Left lobe of liver (tissue), 2 donors: Measurements from ENCODE around the gene LCN9. TPM values are rescaled to one million over a fixed set of nuclear protein-coding genes. Genes with fewer than 3 reads are reported as not detected.
"Not testable (repeated sequence)": the region's sequence is repeated elsewhere in the genome, so short reads cannot be mapped to it uniquely, and the experiment has no call there.

ENCODE experiments used
- ATAC-seq: fragments of 200-7000 bp; cut with Tn5 transposase; one replicate; pipeline ENCODE4 v1.9.1; 2020; ENCODE audit warnings: mild to moderate bottlenecking, moderate library complexity
- DNase-seq: peaks from one replicate; pipeline ENCODE4 v3.0.0-alpha.2; 2020; ENCODE audit warnings: low spot score
- total RNA-seq: library from RNA; stranded (reverse); gene quantifications from one replicate; pipeline ENCODE4 v1.2.1, GENCODE V29; 2021
- donor health status: DM: no; HTN: no; CAD: no; lungs with moderate emphysema.
- donor health status: DM: no; HTN: yes; CAD: no.

The LCN9 gene
- total RNA-seq = not detected

DNA sequence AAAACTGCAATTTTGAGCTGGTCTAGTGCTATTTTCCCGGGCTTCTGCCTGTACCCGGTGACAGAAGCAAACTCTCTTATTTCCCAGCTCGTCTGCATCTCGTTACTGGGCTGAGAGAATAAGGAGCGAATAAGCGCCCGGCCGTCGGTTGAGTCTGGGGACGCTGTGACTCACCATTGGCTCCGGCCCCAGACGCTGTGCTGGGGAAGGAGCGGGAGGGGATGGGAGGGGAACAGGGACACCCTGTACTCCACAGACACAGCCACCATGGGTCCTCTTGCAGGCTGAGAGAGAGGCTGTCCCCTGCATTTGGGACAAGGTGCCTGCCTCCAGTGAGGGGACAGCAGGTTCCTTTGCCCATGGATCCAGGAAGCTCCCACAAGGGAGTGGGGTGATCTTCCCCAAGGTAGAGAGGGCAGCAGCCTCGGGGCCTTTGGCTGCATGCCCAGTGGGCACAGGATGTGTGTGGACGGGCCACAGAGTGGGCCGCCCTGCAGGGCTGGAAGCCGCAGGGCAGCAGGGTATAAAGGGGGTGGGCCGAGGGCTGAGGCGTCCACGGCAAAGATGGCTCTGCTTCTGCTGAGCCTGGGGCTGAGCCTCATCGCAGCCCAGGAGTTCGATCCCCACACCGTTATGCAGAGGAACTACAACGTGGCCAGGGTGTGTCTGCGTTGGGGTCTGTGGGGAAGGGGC is at the start of gene LCN9:
TSS of gene LCN9 (plus strand) at position 552 of the 693 bp plus-strand sequence. CDS start at position 565, 13 bp downstream.
- ATAC-seq (no peak), DNase-seq (no peak)

DNA sequence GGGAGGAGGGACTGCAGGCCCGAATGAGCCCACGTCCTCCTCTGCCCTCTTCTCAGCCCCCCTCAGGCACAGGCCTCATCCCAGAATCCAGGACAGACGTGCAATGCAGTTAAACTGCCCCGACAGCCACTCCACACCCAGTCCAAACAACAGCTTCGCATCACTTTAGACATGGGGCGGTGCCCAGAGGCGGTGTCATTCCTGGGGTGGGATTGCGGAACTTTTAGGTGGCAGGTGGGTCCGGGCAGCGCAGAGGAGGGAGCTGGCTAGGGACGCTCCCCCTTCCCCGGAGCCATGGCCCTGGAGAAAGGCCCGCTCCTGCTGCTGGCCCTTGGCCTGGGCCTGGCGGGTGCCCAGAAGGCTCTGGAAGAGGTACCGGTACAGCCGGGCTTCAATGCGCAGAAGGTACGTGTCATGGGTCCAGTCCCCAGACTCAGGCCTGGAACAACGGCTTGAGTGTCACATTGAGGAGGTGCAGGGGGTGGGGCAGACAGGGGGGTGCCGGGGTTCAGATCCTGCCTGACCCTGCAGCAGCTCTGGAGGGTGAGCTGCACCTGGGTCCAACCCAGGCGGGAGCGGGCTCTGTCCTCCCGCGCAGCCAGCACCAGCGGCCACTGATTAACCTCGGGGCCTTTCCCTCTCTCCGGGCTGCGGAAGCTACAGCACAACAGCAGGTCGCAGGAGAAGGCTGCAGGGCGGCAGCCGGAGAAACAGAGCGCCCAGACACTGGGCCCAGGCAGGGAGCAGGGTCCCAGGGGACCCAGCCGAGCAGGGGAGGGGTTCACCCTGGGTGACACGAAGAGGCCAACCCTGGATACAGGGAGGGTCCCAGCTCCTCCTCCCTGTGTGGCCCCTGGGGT is 48.9 kb upstream of the LCN9 start:
- no peak for DNase-seq
- no peak for ATAC-seq

DNA sequence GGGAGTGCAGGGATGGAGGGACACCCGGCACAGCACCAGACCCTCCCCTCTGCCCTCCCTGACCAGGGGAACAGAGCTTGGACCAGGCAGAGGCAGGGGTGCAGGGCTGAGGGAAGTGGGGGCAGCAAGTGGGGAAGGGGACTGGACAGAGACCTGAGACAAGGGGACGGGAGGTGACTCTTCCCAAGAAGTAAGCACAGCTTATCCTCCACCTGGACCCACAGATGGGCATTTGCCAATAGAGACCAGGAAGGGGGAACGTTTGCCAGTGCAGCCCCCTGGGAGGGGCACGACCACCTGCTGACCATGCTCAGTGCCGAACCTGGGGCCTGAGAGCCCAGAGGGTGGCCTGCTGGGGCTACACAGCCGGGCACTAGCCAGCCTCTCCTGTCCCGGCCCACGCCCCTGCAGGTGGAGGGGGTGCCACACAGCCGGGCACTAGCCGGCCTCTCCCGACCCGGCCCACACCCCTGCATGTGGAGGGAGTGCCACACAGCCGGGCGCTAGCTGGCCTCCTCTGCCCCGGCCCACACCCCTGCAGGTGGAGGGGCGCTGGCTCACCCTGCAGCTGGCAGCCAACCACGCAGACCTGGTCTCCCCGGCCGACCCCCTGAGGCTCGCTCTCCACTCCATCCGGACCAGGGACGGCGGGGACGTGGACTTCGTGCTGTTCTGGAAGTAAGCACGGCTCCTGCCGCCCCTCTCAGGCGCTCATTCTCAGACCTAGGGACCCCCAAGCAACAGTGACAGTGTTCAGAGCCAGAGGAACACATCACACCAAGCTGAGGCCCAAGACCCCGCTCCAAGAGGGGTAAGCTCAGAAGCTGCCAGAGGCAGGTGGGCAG is 48.1 kb upstream of the LCN9 start:
- DNase-seq (no peak), ATAC-seq (no peak)

- DNase-seq (no peak), ATAC-seq (peak; percentile 17)
These were observed 47.2 kb upstream of the LCN9 start for GRCh38 chr9:135615666-135616618.

GRCh38 chr9:135616619-135617537 is 46.2 kb upstream of the LCN9 start:
- ATAC-seq (no peak), DNase-seq (no peak)

DNA sequence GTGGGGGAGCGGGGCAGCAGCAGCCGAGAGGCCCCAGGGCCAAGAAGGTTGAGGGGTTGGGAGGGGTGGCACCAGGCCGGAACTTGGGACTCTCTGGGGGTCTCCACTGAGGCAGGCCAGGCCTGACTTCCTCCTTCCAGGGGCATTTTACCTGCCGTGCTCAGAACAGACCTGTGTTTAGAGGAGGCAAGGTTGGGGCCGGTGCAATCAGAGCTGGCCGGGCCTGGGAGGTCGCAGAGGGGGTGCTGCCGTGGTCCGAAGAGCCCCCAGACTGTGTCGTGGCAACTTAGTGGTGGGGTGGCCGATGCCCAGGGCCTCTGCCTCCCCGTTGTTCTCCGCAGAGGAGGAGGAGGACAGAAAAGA is 45.6 kb upstream of the LCN9 start:
- DNase-seq = no peak
- ATAC-seq = no peak

GRCh38 chr9:135617991-135618411 is 45.1 kb upstream of the LCN9 start:
- ATAC-seq (no peak), DNase-seq (no peak)

DNA sequence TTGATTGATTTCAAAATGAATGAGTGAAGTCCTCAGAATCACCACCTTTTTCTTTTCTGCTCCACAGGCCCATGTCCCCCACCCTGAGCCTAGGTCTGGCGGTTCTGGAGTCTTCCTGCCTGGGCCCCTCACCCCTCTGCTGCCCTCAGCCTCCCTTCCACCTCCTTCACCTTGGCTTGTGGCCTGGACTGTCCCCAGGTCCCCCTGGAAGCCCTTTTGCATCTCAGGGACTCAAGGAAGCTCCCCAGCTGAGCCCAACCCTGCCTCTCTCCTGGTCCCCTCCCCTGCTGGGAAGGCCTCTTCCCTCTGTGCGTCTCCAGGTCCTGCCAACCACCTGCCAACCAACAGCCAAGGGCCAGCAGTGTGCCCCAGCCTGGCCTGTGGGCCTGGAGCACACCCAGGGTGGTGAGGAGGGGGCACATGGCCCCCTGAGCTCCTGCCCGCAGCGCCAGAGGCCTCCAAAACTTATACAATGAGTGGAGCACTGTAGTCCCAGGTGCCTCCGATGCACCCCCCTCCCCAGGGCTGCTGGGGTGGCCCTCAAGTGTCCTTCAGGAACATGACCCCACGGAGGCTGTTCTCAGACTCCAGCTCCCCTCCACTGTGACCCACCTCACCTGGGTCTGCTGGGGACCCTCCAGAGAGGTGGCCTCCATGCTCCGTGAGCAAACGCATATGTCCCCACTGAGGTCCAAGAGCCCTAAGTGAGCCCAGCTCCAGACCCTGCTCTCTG is 44.1 kb upstream of the LCN9 start:
- ATAC-seq (no peak), DNase-seq (no peak)

DNA sequence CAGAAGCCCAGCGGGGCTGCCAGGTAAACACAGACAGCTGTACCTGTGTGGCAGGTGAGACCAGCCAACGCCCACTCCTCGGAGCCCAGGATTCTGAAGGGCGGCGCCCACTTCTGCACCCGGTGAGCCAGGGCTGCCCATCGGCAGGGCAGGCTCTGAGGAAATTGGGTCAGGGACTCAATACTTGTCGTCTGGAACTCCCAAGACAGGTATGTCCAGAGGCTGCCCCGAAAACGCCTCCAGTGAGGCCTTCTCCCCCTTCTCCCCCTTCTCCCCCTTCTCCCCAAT is 43.6 kb upstream of the LCN9 start:
- DNase-seq (no peak), ATAC-seq (no peak)

DNA sequence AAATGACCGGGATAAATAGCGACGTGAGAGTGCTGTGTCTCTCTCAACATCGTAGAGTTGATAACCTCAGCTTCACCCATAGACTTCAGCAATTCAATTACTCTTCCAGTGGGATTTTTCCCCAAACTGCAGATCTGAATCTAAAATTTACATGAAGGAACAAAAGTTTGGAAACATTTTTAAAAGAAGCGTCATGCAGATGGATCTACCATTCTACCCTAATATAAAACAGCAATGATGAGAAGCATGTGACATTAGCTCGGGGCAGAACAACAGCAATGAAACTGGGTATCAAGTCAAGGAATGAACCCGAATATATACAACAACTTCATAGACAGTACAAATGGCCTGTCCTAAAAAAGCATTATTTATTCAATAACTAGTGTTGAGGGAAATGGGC is 42.6 kb upstream of the LCN9 start:
- ATAC-seq = no peak
- no peak for DNase-seq

- DNase-seq (no peak), ATAC-seq (no peak)
These were observed 40.6 kb upstream of the LCN9 start for GRCh38 chr9:135622415-135623020.

DNA sequence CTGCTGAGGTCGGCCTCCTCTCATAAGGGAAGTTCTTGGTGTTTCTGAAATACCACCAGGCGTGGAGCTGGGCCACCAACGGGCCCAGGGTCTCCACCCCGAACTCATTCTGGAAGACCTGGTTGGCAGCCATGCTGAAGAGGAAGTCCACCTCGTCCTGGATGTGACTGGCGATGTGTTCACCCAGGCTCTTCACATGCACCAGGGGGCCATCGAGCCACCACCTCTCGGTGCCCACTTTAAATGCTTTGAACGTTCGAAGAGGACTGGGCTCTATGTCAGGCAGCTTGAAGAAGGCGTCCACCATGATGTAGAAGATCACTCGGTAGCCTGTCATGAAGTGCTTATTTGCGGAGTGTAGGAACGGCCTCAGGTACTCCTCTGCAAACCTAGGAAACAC is 38.8 kb upstream of the LCN9 start:
- ATAC-seq (no peak), DNase-seq (no peak)

- ATAC-seq = no peak
- no peak for DNase-seq
These were observed 30.3 kb upstream of the LCN9 start for GRCh38 chr9:135632841-135633240.

DNA sequence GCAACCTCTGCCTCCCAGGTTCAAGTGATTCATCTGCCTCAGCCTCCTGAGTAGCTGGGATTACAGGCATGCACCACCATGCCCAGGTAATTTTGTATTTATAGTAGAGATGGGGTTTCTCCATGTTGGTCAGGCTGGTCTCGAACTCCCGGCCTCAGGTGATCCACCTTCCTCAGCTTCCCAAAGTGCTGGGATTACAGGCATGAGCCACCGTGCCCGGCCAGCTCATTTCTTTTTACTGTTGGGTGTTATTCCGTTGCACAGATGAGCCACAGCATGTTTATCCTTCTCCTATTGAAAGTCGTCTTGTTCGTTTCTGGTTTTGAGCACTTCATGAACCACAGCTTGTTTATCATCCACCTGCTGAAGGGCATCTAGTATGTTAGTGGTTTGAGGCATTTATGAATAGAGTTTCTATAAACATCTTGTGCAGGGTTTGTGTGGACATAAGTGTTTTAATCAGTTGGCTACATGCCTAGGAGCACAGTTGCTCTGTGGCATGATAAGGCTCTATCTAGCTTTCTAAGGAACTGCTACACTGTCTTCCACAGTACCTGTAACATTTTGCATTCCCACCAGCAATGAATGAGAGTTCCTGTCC is 26.1 kb upstream of the LCN9 start:
- ATAC-seq, DNase-seq: not testable (repeated sequence)

- ATAC-seq (no peak), DNase-seq (no peak)
These were observed 23.9 kb upstream of the LCN9 start, which contains the start of gene GLT6D1 for GRCh38 chr9:135639196-135639595. TSS of gene GLT6D1 (minus strand) at chr9:135639540. CDS start at chr9:135639187, 353 bp downstream.

- no peak for DNase-seq
- ATAC-seq = no peak
These were observed 22.1 kb upstream of the LCN9 start for GRCh38 chr9:135641047-135641446.

DNA sequence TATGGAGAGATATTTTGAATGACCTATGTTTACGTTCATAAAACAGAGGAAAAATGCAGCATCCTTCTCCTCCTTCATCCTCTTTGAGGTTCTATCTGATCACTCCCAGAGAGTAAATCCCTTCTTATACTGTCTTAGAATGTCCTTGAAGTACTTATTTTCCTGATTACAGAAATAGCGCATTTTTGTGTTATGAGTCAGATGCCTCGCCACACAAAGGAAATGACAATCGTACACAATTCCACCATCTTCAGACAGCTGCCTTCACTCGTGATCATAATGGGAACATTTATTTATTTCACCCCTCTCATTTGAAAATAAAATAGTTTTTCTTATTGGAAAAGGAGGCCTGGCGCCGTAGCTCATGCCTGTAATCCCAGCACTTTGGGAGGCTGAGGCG is 21.4 kb upstream of the LCN9 start:
- no peak for DNase-seq
- ATAC-seq = no peak
